H1 (cell line): ENCODE measurements around the gene TPRX1.

Source experiments
- ASH2L ChIP-seq: fragments of 200-600, 300-600 bp; sonication (generic); IDR thresholded peaks from one replicate; pipeline ENCODE4 v1.7.1; 2017; ENCODE audit warnings: low read length
- ATF3 ChIP-seq: IDR thresholded peaks from 2 replicates; pipeline ENCODE4 v1.6.1; 2011; ENCODE audit warnings: low read depth, mild to moderate bottlenecking, low read length; ENCODE audit not compliant: insufficient read depth
- CTCF ChIP-seq, 3 experiments: IDR thresholded peaks; 1 replicate in 2 of 3; 2 replicates in 1 of 3; pipeline versions ENCODE4 v1.5.1 to v1.6.1; 2011; ENCODE audit warnings: low read length in 3 of 3, mild to moderate bottlenecking in 3 of 3, inconsistent platforms in 2 of 3, low read depth in 1 of 3, moderate library complexity in 1 of 3; ENCODE audit not compliant: insufficient read depth in 1 of 3; ENCODE audit errors: control extremely low read depth in 1 of 3
- EP300 ChIP-seq, 2 experiments: IDR thresholded peaks; 1 replicate in 1 of 2; 2 replicates in 1 of 2; pipeline ENCODE4 v1.6.1; 2011 to 2012; ENCODE audit warnings: low read depth in 2 of 2, low read length in 2 of 2, mild to moderate bottlenecking in 2 of 2, borderline replicate concordance in 1 of 2, inconsistent platforms in 1 of 2, moderate library complexity in 1 of 2
- GABPA ChIP-seq: IDR thresholded peaks from 2 replicates; pipeline ENCODE4 v1.6.1; 2011; ENCODE audit warnings: mild to moderate bottlenecking, low read length, moderate library complexity, borderline replicate concordance; ENCODE audit not compliant: insufficient read depth
- MAFK ChIP-seq: IDR thresholded peaks from 2 replicates; pipeline ENCODE4 v1.6.1; 2012; ENCODE audit warnings: low read depth, mild to moderate bottlenecking, improper control_type of control experiment, low read length
- POLR2A ChIP-seq, 2 experiments: IDR thresholded peaks; 1 replicate in 1 of 2; 2 replicates in 1 of 2; pipeline ENCODE4 v1.6.1; 2011; ENCODE audit warnings: low read depth in 2 of 2, low read length in 2 of 2, mild to moderate bottlenecking in 2 of 2; ENCODE audit errors: control extremely low read depth in 1 of 2
- SIN3A ChIP-seq, 2 experiments: IDR thresholded peaks in 1 of 2; conservative IDR thresholded peaks in 1 of 2; 2 replicates each; pipeline ENCODE4 v1.6.1; 2011 to 2012; ENCODE audit warnings: low read length in 2 of 2, improper control_type of control experiment in 1 of 2, low read depth in 1 of 2, mild to moderate bottlenecking in 1 of 2
- SUZ12 ChIP-seq: fragments of 200-600 bp; sonication (generic); IDR thresholded peaks from 2 replicates; pipeline ENCODE4 v1.6.1; 2012; ENCODE audit warnings: mild to moderate bottlenecking, inconsistent platforms, low read length, moderate library complexity, mixed read lengths
- TEAD4 ChIP-seq: IDR thresholded peaks from 2 replicates; pipeline ENCODE4 v1.6.1; 2012; ENCODE audit warnings: low read depth, low read length, inconsistent platforms, mixed read lengths
- YY1 ChIP-seq: IDR thresholded peaks from 2 replicates; pipeline ENCODE4 v1.6.1; 2011; ENCODE audit warnings: low read depth, mild to moderate bottlenecking, low read length

DNA sequence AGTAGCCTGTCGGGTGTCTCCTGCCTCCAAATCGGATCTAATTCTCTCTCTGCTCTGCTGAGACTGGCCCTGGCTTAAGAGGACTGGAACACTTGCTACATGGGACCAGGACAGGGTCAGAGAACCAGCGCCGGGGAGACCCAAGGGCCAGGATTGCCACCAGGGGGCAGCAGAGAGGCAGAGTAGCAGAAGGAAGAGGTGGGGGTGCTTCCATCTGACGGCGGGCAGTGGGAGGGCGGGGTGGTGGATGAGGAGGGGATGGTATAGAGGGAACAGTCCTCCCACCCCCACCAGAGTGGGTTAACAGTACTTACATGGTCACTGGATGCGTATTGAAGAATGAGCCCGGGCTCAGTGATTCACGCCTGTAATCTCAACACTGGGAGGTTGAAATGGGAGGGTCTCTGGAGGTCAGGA is 13.9 kb downstream of the TPRX1 start:
- TF ChIP-seq CTCF (IDR thresholded peaks at IDR 0.05; ENCODE audit: control extremely low read depth in 1 of 3, insufficient read depth in 1 of 3, low read depth in 1 of 3, low read length in 3 of 3) (peak; percentile 94 to 97 (median 95)), SIN3A (conservative IDR thresholded peaks at IDR 0.05 in 1 of 2, IDR thresholded peaks at IDR 0.05 in 1 of 2; ENCODE audit: low read depth in 1 of 2, low read length in 2 of 2) (0 out of 4 replicates have a peak, but pooled peaks of 1 of the 2 experiments have one; percentile 47), ATF3 (no peak), MAFK (no peak), POLR2A (IDR thresholded peaks at IDR 0.05; ENCODE audit: control extremely low read depth in 1 of 2, low read depth in 2 of 2, low read length in 2 of 2) (0 out of 3 replicates have a peak, but pooled peaks of 1 of the 2 experiments have one; percentile 26), SUZ12 (no peak), TEAD4 (no peak), GABPA (peak; percentile 48; the same call in 1 of the 2 replicates), EP300 (IDR thresholded peaks at IDR 0.05; ENCODE audit: borderline replicate concordance in 1 of 2, low read depth in 2 of 2, low read length in 2 of 2) (0 out of 3 replicates have a peak, but pooled peaks of 1 of the 2 experiments have one; percentile 59), ASH2L (no peak), YY1 (0 out of 2 replicates have a peak, but pooled peaks have one; percentile 53)
